ENCODE measurements around the gene SRMS. TPM values are rescaled to one million over a fixed set of nuclear protein-coding genes. Genes with fewer than 3 reads are reported as not detected.

The SRMS gene
- total and polyA plus RNA-seq, 2 of the 13 experiments (the other 11 are each of a cell fraction or from before 2014, with no cell fraction given) = not detected

- TF ChIP-seq ZFYVE20 (CRISPR knock-in tag; IDR thresholded peaks at IDR 0.05; ENCODE audit: borderline replicate concordance, low read depth) (no peak), ZNF30 (CRISPR knock-in tag; IDR thresholded peaks at IDR 0.05) (0 out of 2 replicates have a peak, but pooled peaks have one; percentile 19), STAT6 (CRISPR knock-in tag; IDR thresholded peaks at IDR 0.05; ENCODE audit: borderline replicate concordance) (0 out of 2 replicates have a peak, but pooled peaks have one; percentile 27), HIVEP1 (CRISPR knock-in tag; IDR thresholded peaks at IDR 0.05) (peak; percentile 25; the same call in 1 of the 2 replicates), TBP (CRISPR knock-in tag; IDR thresholded peaks at IDR 0.05) (no peak), LCORL (IDR thresholded peaks at IDR 0.05) (no peak), LCORL (CRISPR knock-in tag; IDR thresholded peaks at IDR 0.05) (0 out of 2 replicates have a peak, but pooled peaks have one; percentile 7), ELF4 (CRISPR knock-in tag; IDR thresholded peaks at IDR 0.05; ENCODE audit: borderline replicate concordance) (no peak), ZNF484 (CRISPR knock-in tag; IDR thresholded peaks at IDR 0.05; ENCODE audit: borderline replicate concordance, low read depth) (no peak), KAT2B (IDR thresholded peaks at IDR 0.05; ENCODE audit: borderline replicate concordance, low read depth, low read length) (no peak), GTF2F1 (IDR thresholded peaks at IDR 0.05; ENCODE audit: low read length) (no peak), ELF3 (CRISPR knock-in tag; IDR thresholded peaks at IDR 0.05) (no peak; the same call in 1 of the 2 replicates), MATR3 (CRISPR knock-in tag; IDR thresholded peaks at IDR 0.05) (no peak)
- TF ChIP-seq, protein P1, sequence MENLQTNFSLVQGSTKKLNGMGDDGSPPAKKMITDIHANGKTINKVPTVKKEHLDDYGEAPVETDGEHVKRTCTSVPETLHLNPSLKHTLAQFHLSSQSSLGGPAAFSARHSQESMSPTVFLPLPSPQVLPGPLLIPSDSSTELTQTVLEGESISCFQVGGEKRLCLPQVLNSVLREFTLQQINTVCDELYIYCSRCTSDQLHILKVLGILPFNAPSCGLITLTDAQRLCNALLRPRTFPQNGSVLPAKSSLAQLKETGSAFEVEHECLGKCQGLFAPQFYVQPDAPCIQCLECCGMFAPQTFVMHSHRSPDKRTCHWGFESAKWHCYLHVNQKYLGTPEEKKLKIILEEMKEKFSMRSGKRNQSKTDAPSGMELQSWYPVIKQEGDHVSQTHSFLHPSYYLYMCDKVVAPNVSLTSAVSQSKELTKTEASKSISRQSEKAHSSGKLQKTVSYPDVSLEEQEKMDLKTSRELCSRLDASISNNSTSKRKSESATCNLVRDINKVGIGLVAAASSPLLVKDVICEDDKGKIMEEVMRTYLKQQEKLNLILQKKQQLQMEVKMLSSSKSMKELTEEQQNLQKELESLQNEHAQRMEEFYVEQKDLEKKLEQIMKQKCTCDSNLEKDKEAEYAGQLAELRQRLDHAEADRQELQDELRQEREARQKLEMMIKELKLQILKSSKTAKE (CRISPR knock-in tag; IDR thresholded peaks at IDR 0.05; ENCODE audit: borderline replicate concordance) = peak; percentile 36
- TF ChIP-seq, protein P2, sequence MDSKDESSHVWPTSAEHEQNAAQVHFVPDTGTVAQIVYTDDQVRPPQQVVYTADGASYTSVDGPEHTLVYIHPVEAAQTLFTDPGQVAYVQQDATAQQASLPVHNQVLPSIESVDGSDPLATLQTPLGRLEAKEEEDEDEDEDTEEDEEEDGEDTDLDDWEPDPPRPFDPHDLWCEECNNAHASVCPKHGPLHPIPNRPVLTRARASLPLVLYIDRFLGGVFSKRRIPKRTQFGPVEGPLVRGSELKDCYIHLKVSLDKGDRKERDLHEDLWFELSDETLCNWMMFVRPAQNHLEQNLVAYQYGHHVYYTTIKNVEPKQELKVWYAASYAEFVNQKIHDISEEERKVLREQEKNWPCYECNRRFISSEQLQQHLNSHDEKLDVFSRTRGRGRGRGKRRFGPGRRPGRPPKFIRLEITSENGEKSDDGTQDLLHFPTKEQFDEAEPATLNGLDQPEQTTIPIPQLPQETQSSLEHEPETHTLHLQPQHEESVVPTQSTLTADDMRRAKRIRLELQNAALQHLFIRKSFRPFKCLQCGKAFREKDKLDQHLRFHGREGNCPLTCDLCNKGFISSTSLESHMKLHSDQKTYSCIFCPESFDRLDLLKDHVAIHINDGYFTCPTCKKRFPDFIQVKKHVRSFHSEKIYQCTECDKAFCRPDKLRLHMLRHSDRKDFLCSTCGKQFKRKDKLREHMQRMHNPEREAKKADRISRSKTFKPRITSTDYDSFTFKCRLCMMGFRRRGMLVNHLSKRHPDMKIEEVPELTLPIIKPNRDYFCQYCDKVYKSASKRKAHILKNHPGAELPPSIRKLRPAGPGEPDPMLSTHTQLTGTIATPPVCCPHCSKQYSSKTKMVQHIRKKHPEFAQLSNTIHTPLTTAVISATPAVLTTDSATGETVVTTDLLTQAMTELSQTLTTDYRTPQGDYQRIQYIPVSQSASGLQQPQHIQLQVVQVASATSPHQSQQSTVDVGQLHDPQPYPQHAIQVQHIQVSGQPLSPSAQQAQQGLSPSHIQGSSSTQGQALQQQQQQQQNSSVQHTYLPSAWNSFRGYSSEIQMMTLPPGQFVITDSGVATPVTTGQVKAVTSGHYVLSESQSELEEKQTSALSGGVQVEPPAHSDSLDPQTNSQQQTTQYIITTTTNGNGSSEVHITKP (CRISPR knock-in tag; IDR thresholded peaks at IDR 0.05; ENCODE audit: low read depth) = no peak
- TF ChIP-seq, protein P3, sequence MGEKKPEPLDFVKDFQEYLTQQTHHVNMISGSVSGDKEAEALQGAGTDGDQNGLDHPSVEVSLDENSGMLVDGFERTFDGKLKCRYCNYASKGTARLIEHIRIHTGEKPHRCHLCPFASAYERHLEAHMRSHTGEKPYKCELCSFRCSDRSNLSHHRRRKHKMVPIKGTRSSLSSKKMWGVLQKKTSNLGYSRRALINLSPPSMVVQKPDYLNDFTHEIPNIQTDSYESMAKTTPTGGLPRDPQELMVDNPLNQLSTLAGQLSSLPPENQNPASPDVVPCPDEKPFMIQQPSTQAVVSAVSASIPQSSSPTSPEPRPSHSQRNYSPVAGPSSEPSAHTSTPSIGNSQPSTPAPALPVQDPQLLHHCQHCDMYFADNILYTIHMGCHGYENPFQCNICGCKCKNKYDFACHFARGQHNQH (CRISPR knock-in tag; IDR thresholded peaks at IDR 0.05) = no peak
Observed at GRCh38 chr20:63574829-63575743, 27.5 kb upstream of the SRMS start (continued).
